Dermis microvascular lymphatic vessel endothelial cell (primary cell): ENCODE measurements around the gene ABTB1. TPM values are rescaled to one million over a fixed set of nuclear protein-coding genes. Genes with fewer than 3 reads are reported as not detected.

Experiments used
- DNase-seq, 2 donors: peaks; one replicate each; pipeline versions ENCODE4 v3.0.0 to v3.0.0-alpha.2; 2010; ENCODE audit warnings: low read depth in 2 of 2
- total RNA-seq: library from RNA; depleted of rRNA; stranded (reverse); fragments of >200 nt; gene quantifications from 2 replicates; pipeline ENCODE4 v1.2.1, GENCODE V29; 2014

Gene ABTB1
- total RNA-seq, 1 donor from 2014 or later: 7.2 TPM

GRCh38 chr3:127686512-127686894, 13.8 kb downstream of the ABTB1 start:
- no peak for DNase-seq

- DNase-seq: no peak
Measured at GRCh38 chr3:127687228-127687737, 14.5 kb downstream of the ABTB1 start.

GRCh38 chr3:127688022-127688415, 15.3 kb downstream of the ABTB1 start:
- no peak for DNase-seq

GRCh38 chr3:127688416-127689265, 15.9 kb downstream of the ABTB1 start:
- DNase-seq: no peak

GRCh38 chr3:127689266-127689860, 16.6 kb downstream of the ABTB1 start:
- DNase-seq: no peak

GRCh38 chr3:127690106-127690505, 17.4 kb downstream of the ABTB1 start:
- DNase-seq: no peak

- DNase-seq: peak; percentile 43 to 64
Measured at GRCh38 chr3:127690823-127691452, 18.2 kb downstream of the ABTB1 start.

- no peak for DNase-seq
Measured at GRCh38 chr3:127691489-127691888, 18.7 kb downstream of the ABTB1 start.

- DNase-seq: no peak
Measured at GRCh38 chr3:127691974-127692373, 19.2 kb downstream of the ABTB1 start.

GRCh38 chr3:127692501-127693335, 20.0 kb downstream of the ABTB1 start:
- no peak for DNase-seq

- no peak for DNase-seq
Measured at GRCh38 chr3:127693336-127693843, 20.6 kb downstream of the ABTB1 start.

GRCh38 chr3:127694467-127695215, 21.9 kb downstream of the ABTB1 start:
- DNase-seq: peak; percentile 28 to 56

GRCh38 chr3:127697551-127698240, 24.9 kb downstream of the ABTB1 start:
- DNase-seq: peak; percentile 69 to 73

GRCh38 chr3:127698286-127698685, 25.5 kb downstream of the ABTB1 start:
- no peak for DNase-seq

- no peak for DNase-seq
Measured at GRCh38 chr3:127698691-127699415, 26.1 kb downstream of the ABTB1 start.

- peak in 1 of 2 donors; percentile 10 for DNase-seq
Measured at GRCh38 chr3:127699416-127700300, 26.9 kb downstream of the ABTB1 start.

- DNase-seq: no peak
Measured at GRCh38 chr3:127700406-127700805, 27.7 kb downstream of the ABTB1 start.

GRCh38 chr3:127701280-127701911, 28.6 kb downstream of the ABTB1 start:
- DNase-seq: peak; percentile 38 to 80
